Endodermal cell (in vitro differentiated cells): ENCODE data around the gene SLC12A8. TPM values are rescaled to one million over a fixed set of nuclear protein-coding genes. Genes with fewer than 3 reads are reported as not detected.

Experiments used
- DNase-seq: peaks from one replicate; pipeline ENCODE4 v3.0.0-alpha.2; 2017
- H3K27ac ChIP-seq: 2 replicates; pipeline ENCODE4 v1.5.1; 2013; ENCODE audit warnings: mild to moderate bottlenecking, low read depth, low read length, moderate library complexity
- H3K27me3 ChIP-seq: 2 replicates; pipeline ENCODE4 v1.6.1; 2013; ENCODE audit warnings: mild to moderate bottlenecking, low read length, moderate library complexity; ENCODE audit not compliant: insufficient read depth, control insufficient read depth, poor library complexity, severe bottlenecking
- H3K36me3 ChIP-seq: 2 replicates; pipeline ENCODE4 v1.7.0; 2013; ENCODE audit warnings: mild to moderate bottlenecking, low read length, moderate library complexity; ENCODE audit not compliant: control insufficient read depth, insufficient read depth
- H3K4me1 ChIP-seq: one replicate; pipeline ENCODE4 v1.7.0; 2013; ENCODE audit warnings: low read length; ENCODE audit not compliant: control insufficient read depth, insufficient read depth
- H3K4me3 ChIP-seq: 2 replicates; pipeline ENCODE4 v1.5.1; 2013; ENCODE audit warnings: mild to moderate bottlenecking, low read length, moderate library complexity
- H3K9ac ChIP-seq: 2 replicates; pipeline ENCODE4 v1.6.1; 2013; ENCODE audit warnings: mild to moderate bottlenecking, low read length, moderate library complexity; ENCODE audit not compliant: poor library complexity, severe bottlenecking; ENCODE audit errors: extremely low read depth
- H3K9me3 ChIP-seq: 2 replicates; pipeline ENCODE4 v1.6.1; 2013; ENCODE audit warnings: mild to moderate bottlenecking, low read length, moderate library complexity; ENCODE audit not compliant: control insufficient read depth
- H3K27ac Mint-ChIP-seq: 2 replicates; pipeline ENCODE4 v1.8.0; 2020; ENCODE audit warnings: mixed read lengths
- H3K27me3 Mint-ChIP-seq: 2 replicates; pipeline ENCODE4 v1.8.0; 2021; ENCODE audit warnings: mild to moderate bottlenecking, mixed read lengths; ENCODE audit not compliant: insufficient read depth
- H3K36me3 Mint-ChIP-seq: 2 replicates; pipeline ENCODE4 v1.8.0; 2020; ENCODE audit warnings: low read depth, mixed read lengths
- H3K4me1 Mint-ChIP-seq: 2 replicates; pipeline ENCODE4 v1.8.0; 2020; ENCODE audit warnings: mixed read lengths
- H3K4me3 Mint-ChIP-seq: 2 replicates; pipeline ENCODE4 v1.8.0; 2020; ENCODE audit warnings: mild to moderate bottlenecking, moderate library complexity, mixed read lengths
- H3K9me3 Mint-ChIP-seq: 2 replicates; pipeline ENCODE4 v1.8.0; 2020; ENCODE audit warnings: mild to moderate bottlenecking, mixed read lengths
- CTCF ChIP-seq: fragments of 200-600 bp; sonication (generic); conservative IDR thresholded peaks from 2 replicates; pipeline ENCODE4 v1.5.0; 2021; ENCODE audit warnings: antibody characterized with exemption, mild to moderate bottlenecking
- WGBS, 2 experiments: methylation state at CpG; one replicate each; pipeline versions ENCODE4 v1.1.5 to v1.1.7; 2013; ENCODE audit warnings: missing lambda C conversion rate in 2 of 2, mixed read lengths in 1 of 2; ENCODE audit not compliant: insufficient coverage in 1 of 2, insufficient read length in 1 of 2; 5-methylcytosine and 5-hydroxymethylcytosine counted together
- total RNA-seq, 2 donors: library from RNA; stranded (reverse); fragmentation: NEBNext Ultra II Directional in 1 of 2; extraction: Animal tissue kit (Norgen Biotek cat#: 25700) in 1 of 2; gene quantifications; 2 replicates in 1 of 2; 3 replicates in 1 of 2; pipeline ENCODE4 v1.2.1, GENCODE V29; 2021

Gene SLC12A8
- total RNA-seq, 2 donors from 2014 or later = 17.3 to 18.6 TPM

GRCh38 chr3:125165189-125165947 is 47.2 kb downstream of the SLC12A8 start:
- Histone ChIP-seq H3K4me3 (no peak overlapping the region), H3K9me3 (no peaks in the 10 kb centered on the region), H3K9ac (no peak overlapping the region), H3K27me3 (no peaks in the 10 kb centered on the region), H3K4me1 (no peaks in the 10 kb centered on the region), H3K36me3 (no peaks in the 10 kb centered on the region), H3K27ac (no peak overlapping the region)
- WGBS, 2 experiments = 79 to 89% methylated on average over 5 to 17 of the region's 17 CpGs
- Mint-ChIP-seq H3K9me3 (no peaks in the 10 kb centered on the region), H3K36me3 (no peaks in the 10 kb centered on the region), H3K4me3 (no peak overlapping the region), H3K27me3 (no peaks in the 10 kb centered on the region), H3K27ac (no peak overlapping the region), H3K4me1 (peaks cover 11% of the 10 kb centered on the region)
- DNase-seq = peak; percentile 89
- peak; percentile 76 for TF ChIP-seq CTCF

- 76 to 78% methylated on average over 11 to 15 of the region's 15 CpGs for WGBS, 2 experiments
- Mint-ChIP-seq H3K4me1 (peaks cover 11% of the 10 kb centered on the region), H3K9me3 (no peaks in the 10 kb centered on the region), H3K4me3 (no peak overlapping the region), H3K27me3 (no peaks in the 10 kb centered on the region), H3K27ac (no peak overlapping the region), H3K36me3 (no peaks in the 10 kb centered on the region)
- H3K36me3 ChIP-seq = no peaks in the 10 kb centered on the region
- TF ChIP-seq CTCF = peak; percentile 72
- H3K27ac ChIP-seq = no peak overlapping the region
- DNase-seq = peak; percentile 89
- no peaks in the 10 kb centered on the region for H3K27me3 ChIP-seq
- no peak overlapping the region for H3K4me3 ChIP-seq
- no peak overlapping the region for H3K9ac ChIP-seq
- H3K4me1 ChIP-seq = no peaks in the 10 kb centered on the region
- no peaks in the 10 kb centered on the region for H3K9me3 ChIP-seq
These were observed 48.6 kb downstream of the SLC12A8 start for GRCh38 chr3:125163739-125164601.

GRCh38 chr3:125161607-125162219 is 50.8 kb downstream of the SLC12A8 start:
- Histone ChIP-seq H3K4me1 (no peaks in the 10 kb centered on the region), H3K9me3 (no peaks in the 10 kb centered on the region), H3K27me3 (no peaks in the 10 kb centered on the region), H3K36me3 (no peaks in the 10 kb centered on the region), H3K27ac (no peak overlapping the region), H3K4me3 (no peak overlapping the region), H3K9ac (no peak overlapping the region)
- H3K4me3 Mint-ChIP-seq = no peak overlapping the region
- peaks cover 9% of the 10 kb centered on the region for H3K4me1 Mint-ChIP-seq
- H3K27me3 Mint-ChIP-seq = no peaks in the 10 kb centered on the region
- H3K36me3 Mint-ChIP-seq = no peaks in the 10 kb centered on the region
- no peak for TF ChIP-seq CTCF
- 84 to 88% methylated on average over 12 of the region's 12 CpGs for WGBS, 2 experiments
- H3K9me3 Mint-ChIP-seq = no peaks in the 10 kb centered on the region
- H3K27ac Mint-ChIP-seq = no peak overlapping the region
- peak; percentile 42 for DNase-seq
